Gastroesophageal sphincter (tissue), 4 donors: ENCODE data around the gene TAS1R1. TPM values are rescaled to one million over a fixed set of nuclear protein-coding genes. Genes with fewer than 3 reads are reported as not detected.

ENCODE experiments used
- ATAC-seq: fragments of 150-250 bp; one replicate; pipeline ENCODE4 v1.9.1; 2016; ENCODE audit warnings: mild to moderate bottlenecking, moderate library complexity
- H3K27ac ChIP-seq, 4 donors: fragments of 200-600 bp; sonication (generic) in 3 of 4; 1 replicate in 3 of 4; 2 replicates in 1 of 4; pipeline ENCODE4 v1.5.1; 2016 to 2019
- H3K27me3 ChIP-seq: fragments of 200-600 bp; sonication (generic); one replicate; pipeline ENCODE4 v1.5.1; 2019
- H3K36me3 ChIP-seq, 2 donors: fragments of 200-600 bp; sonication (generic); one replicate each; pipeline ENCODE4 v1.5.1; 2019; ENCODE audit warnings: control low read depth in 1 of 2
- H3K4me1 ChIP-seq, 3 donors: fragments of 200-600 bp; sonication (generic); 1 replicate in 2 of 3; 2 replicates in 1 of 3; pipeline ENCODE4 v1.5.1; 2016 to 2019; ENCODE audit warnings: control low read depth in 2 of 3
- H3K4me3 ChIP-seq, 2 donors: fragments of 200-600 bp; sonication (generic); one replicate each; pipeline ENCODE4 v1.5.1; 2019; ENCODE audit warnings: mild to moderate bottlenecking in 1 of 2, moderate library complexity in 1 of 2
- H3K9me3 ChIP-seq, 3 donors: fragments of 200-600 bp; sonication (generic); one replicate each; pipeline ENCODE4 v1.5.1; 2017 to 2019; ENCODE audit warnings: control low read depth in 2 of 3
- CTCF ChIP-seq, 4 experiments: fragments of 200-600 bp in 2 of 4; fragments of 450-650 bp in 2 of 4; sonication (generic) in 1 of 4; IDR thresholded peaks; one replicate each; pipeline ENCODE4 v1.5.1; 2017 to 2019; ENCODE audit warnings: antibody characterized with exemption in 4 of 4, mild to moderate bottlenecking in 2 of 4, moderate library complexity in 2 of 4
- EP300 ChIP-seq: sonication (generic); formaldehyde crosslinking; IDR thresholded peaks from one replicate; pipeline ENCODE4 v1.6.1; 2017; ENCODE audit warnings: antibody characterized with exemption, mild to moderate bottlenecking
- POLR2A ChIP-seq, 2 donors: fragments of 450-650 bp; IDR thresholded peaks; one replicate each; pipeline ENCODE4 v1.6.1; 2017; ENCODE audit warnings: antibody characterized with exemption in 2 of 2, mild to moderate bottlenecking in 2 of 2, moderate library complexity in 1 of 2
- POLR2AphosphoS5 ChIP-seq: sonication (generic); formaldehyde crosslinking; IDR thresholded peaks from one replicate; pipeline ENCODE4 v1.6.1; 2017; ENCODE audit warnings: antibody characterized with exemption
- WGBS, 2 donors: methylation state at CpG; one replicate each; pipeline ENCODE4 v1.1.5; 2018; ENCODE audit warnings: low coverage in 1 of 2; 5-methylcytosine and 5-hydroxymethylcytosine counted together
- total RNA-seq, 4 donors: library from RNA; depleted of rRNA; stranded (reverse); fragments of >200 nt; gene quantifications; one replicate each; pipeline ENCODE4 v1.1.0, GENCODE V29; 2016

Gene TAS1R1
- total RNA-seq, 4 donors from 2014 or later, result not detected

DNA sequence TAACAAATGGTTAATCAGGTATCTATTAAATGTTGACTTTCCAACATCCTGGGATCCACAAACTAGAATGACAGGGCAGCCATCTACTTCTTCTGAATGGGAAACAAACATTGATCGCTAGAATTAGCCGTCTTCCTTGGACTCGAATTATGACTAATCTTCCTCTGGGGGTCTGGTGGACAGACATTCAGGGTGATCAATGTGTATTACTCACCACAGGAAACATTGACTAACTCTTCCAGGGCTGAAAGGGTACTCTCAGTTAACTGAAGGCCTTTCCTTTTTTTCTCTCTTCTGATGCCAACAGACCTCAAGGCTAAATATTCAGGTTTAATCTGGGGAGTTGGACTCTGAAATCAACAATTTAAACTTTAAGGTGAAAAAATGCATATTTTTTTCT lies 10.3 kb upstream of the TAS1R1 start:
- H3K4me1 ChIP-seq, result peaks cover 0 to 4% (median 0%) of the 10 kb centered on the region in 3 donors
- TF ChIP-seq POLR2A (IDR thresholded peaks at IDR 0.05), result no peak
- TF ChIP-seq EP300, result no peak
- TF ChIP-seq POLR2AphosphoS5, result no peak
- no peak for TF ChIP-seq CTCF (IDR thresholded peaks at IDR 0.05)
- H3K9me3 ChIP-seq, result no peaks in the 10 kb centered on the region
- H3K4me3 ChIP-seq, result no peak overlapping the region
- 56 to 94% methylated on average over 3 of the region's 3 CpGs for WGBS, 2 donors
- no peak for ATAC-seq
- H3K36me3 ChIP-seq, result peaks cover 0 to 97% of the 10 kb centered on the region in 2 donors
- H3K27me3 ChIP-seq, result no peaks in the 10 kb centered on the region
- no peak overlapping the region for H3K27ac ChIP-seq

- Histone ChIP-seq H3K27ac (no peak overlapping the region), H3K4me3 (no peak overlapping the region), H3K27me3 (no peaks in the 10 kb centered on the region), H3K9me3 (no peaks in the 10 kb centered on the region), H3K36me3 (peaks cover 0 to 100% of the 10 kb centered on the region in 2 donors), H3K4me1 (peaks cover 0 to 4% (median 0%) of the 10 kb centered on the region in 3 donors)
- no peak for ATAC-seq
- WGBS, 2 donors, result 47 to 51% methylated on average over 4 to 10 of the region's 10 CpGs
- TF ChIP-seq CTCF (IDR thresholded peaks at IDR 0.05) (no peak), POLR2AphosphoS5 (no peak), POLR2A (IDR thresholded peaks at IDR 0.05) (no peak), EP300 (no peak)
Observed at GRCh38 chr1:6545276-6546112, 9.6 kb upstream of the TAS1R1 start.

DNA sequence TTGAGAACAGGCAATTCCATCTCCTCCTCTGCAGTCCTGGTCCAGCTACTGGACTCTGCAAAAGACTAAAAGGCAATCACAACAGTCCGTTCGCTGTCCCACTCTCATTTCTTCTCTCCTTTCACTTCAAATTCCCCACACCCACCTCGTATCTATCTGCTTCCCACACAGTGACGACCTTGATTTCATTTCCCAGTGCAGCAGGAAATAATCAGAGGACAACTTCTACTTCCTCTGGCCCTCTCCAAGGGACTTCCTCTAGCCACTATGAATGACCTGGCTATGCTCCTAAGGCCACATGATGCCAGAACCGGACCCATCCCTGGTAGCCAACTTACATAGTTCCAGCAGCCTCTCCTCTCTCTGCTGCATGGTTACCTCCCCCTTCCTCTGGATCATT lies 8.8 kb upstream of the TAS1R1 start:
- H3K36me3 ChIP-seq, result peaks cover 0 to 100% of the 10 kb centered on the region in 2 donors
- no peaks in the 10 kb centered on the region for H3K27me3 ChIP-seq
- no peak overlapping the region for H3K4me3 ChIP-seq
- no peak for ATAC-seq
- H3K4me1 ChIP-seq, result peaks cover 0 to 9% (median 0%) of the 10 kb centered on the region in 3 donors
- WGBS, 2 donors, result 58 to 71% methylated on average over 5 of the region's 5 CpGs
- H3K27ac ChIP-seq, result peak overlapping the region in 1 of 4 donors; percentile 9
- no peaks in the 10 kb centered on the region for H3K9me3 ChIP-seq
- no peak for TF ChIP-seq EP300
- no peak for TF ChIP-seq POLR2A (IDR thresholded peaks at IDR 0.05)
- no peak for TF ChIP-seq POLR2AphosphoS5
- TF ChIP-seq CTCF (IDR thresholded peaks at IDR 0.05), result no peak

- ATAC-seq, result no peak
- no peaks in the 10 kb centered on the region for H3K9me3 ChIP-seq
- H3K4me1 ChIP-seq, result peaks cover 0 to 14% (median 0%) of the 10 kb centered on the region in 3 donors
- no peak for TF ChIP-seq CTCF (IDR thresholded peaks at IDR 0.05)
- TF ChIP-seq EP300, result no peak
- TF ChIP-seq POLR2AphosphoS5, result no peak
- no peak for TF ChIP-seq POLR2A (IDR thresholded peaks at IDR 0.05)
- no peaks in the 10 kb centered on the region for H3K27me3 ChIP-seq
- H3K4me3 ChIP-seq, result no peak overlapping the region
- H3K27ac ChIP-seq, result no peak overlapping the region
- H3K36me3 ChIP-seq, result peaks cover 0 to 91% of the 10 kb centered on the region in 2 donors
- 33 to 61% methylated on average over 1 to 4 of the region's 4 CpGs for WGBS, 2 donors
Observed at GRCh38 chr1:6547301-6547700, 7.8 kb upstream of the TAS1R1 start.
